ENCODE data around the gene NAV2. TPM values are rescaled to one million over a fixed set of nuclear protein-coding genes. Genes with fewer than 3 reads are reported as not detected.

Gene NAV2
- total and polyA plus RNA-seq, 11 donors, result 7.6 to 46.5 (median 20.2) TPM

GRCh38 chr11:19852288-19852687 lies 139.7 kb downstream of the NAV2 start:
- intact Hi-C loops (cut with DNase I), result no loop called here
- ATAC-seq (no peak), DNase-seq (no peak)
- WGBS, 4 donors, result 84 to 96% (median 91%) methylated on average over 2 of the region's 2 CpGs
- Histone ChIP-seq H3K27ac (no peak overlapping the region), H3K9me3 (peaks cover 0 to 8% (median 0%) of the 10 kb centered on the region in 12 donors), H3K36me3 (peaks cover 0 to 2% (median 0%) of the 10 kb centered on the region in 9 donors), H3K27me3 (no peaks in the 10 kb centered on the region), H3K4me1 (peaks cover 0 to 53% (median 17%) of the 10 kb centered on the region in 12 donors), H3K4me3 (no peak overlapping the region)
- TF ChIP-seq POLR2A (IDR thresholded peaks at IDR 0.05) (no peak), CTCF (IDR thresholded peaks at IDR 0.05) (no peak)

- no peak overlapping the region for H3K4me3 ChIP-seq
- DNase-seq, result no peak
- peaks cover 0 to 8% (median 0%) of the 10 kb centered on the region in 12 donors for H3K9me3 ChIP-seq
- ATAC-seq, result peak in 2 of 4 donors; percentile 22 to 50
- H3K27me3 ChIP-seq, result no peaks in the 10 kb centered on the region
- TF ChIP-seq POLR2A (IDR thresholded peaks at IDR 0.05) (no peak), CTCF (IDR thresholded peaks at IDR 0.05) (no peak)
- intact Hi-C loops (cut with DNase I), result no loop called here
- peaks cover 0 to 2% (median 0%) of the 10 kb centered on the region in 9 donors for H3K36me3 ChIP-seq
- H3K4me1 ChIP-seq, result peaks cover 0 to 46% (median 15%) of the 10 kb centered on the region in 12 donors
- no peak overlapping the region for H3K27ac ChIP-seq
- 94 to 95% (median 94%) methylated on average over 2 of the region's 2 CpGs for WGBS, 4 donors
Measured at GRCh38 chr11:19853016-19853415, 140.4 kb downstream of the NAV2 start.

- Histone ChIP-seq H3K4me1 (peaks cover 0 to 37% (median 13%) of the 10 kb centered on the region in 12 donors), H3K27me3 (no peaks in the 10 kb centered on the region), H3K36me3 (peaks cover 0 to 2% (median 0%) of the 10 kb centered on the region in 9 donors), H3K27ac (no peak overlapping the region), H3K9me3 (peaks cover 0 to 8% (median 0%) of the 10 kb centered on the region in 12 donors), H3K4me3 (no peak overlapping the region)
- TF ChIP-seq POLR2A (IDR thresholded peaks at IDR 0.05) (no peak), CTCF (IDR thresholded peaks at IDR 0.05) (no peak)
- ATAC-seq, result no peak
- DNase-seq, result no peak
- intact Hi-C loops (cut with DNase I), result no loop called here
- 53 to 71% (median 67%) methylated on average over 4 of the region's 4 CpGs for WGBS, 4 donors
Measured at GRCh38 chr11:19853920-19854319, 141.3 kb downstream of the NAV2 start.

- peaks cover 0 to 37% (median 18%) of the 10 kb centered on the region in 12 donors for H3K4me1 ChIP-seq
- no peaks in the 10 kb centered on the region for H3K36me3 ChIP-seq
- no peak overlapping the region for H3K4me3 ChIP-seq
- 37 to 50% (median 44%) methylated on average over 5 of the region's 5 CpGs for WGBS, 4 donors
- intact Hi-C loops (cut with DNase I), result no loop called here
- H3K9me3 ChIP-seq, result no peaks in the 10 kb centered on the region
- ATAC-seq, result peak in 3 of 4 donors; percentile 20 to 43 (median 31)
- no peaks in the 10 kb centered on the region for H3K27me3 ChIP-seq
- TF ChIP-seq POLR2A (IDR thresholded peaks at IDR 0.05) (no peak), CTCF (IDR thresholded peaks at IDR 0.05) (no peak)
- no peak for DNase-seq
- no peak overlapping the region for H3K27ac ChIP-seq
Measured at GRCh38 chr11:19861171-19861570, 148.5 kb downstream of the NAV2 start.
